Epithelial cell of proximal tubule (primary cell): ENCODE results near the gene DYNC1H1. TPM values are rescaled to one million over a fixed set of nuclear protein-coding genes. Genes with fewer than 3 reads are reported as not detected.
"Not testable (repeated sequence)": the region's sequence is repeated elsewhere in the genome, so short reads cannot be mapped to it uniquely, and the experiment has no call there.

Experiments
- DNase-seq: peaks from one replicate; pipeline ENCODE4 v3.0.0-alpha.2; 2011; ENCODE audit warnings: low read depth
- H3K4me3 ChIP-seq: 2 replicates; pipeline ENCODE4 v1.5.1; 2011; ENCODE audit warnings: low read depth, mild to moderate bottlenecking, low read length
- total RNA-seq: library from RNA; depleted of rRNA; stranded (reverse); fragments of >200 nt; gene quantifications from 2 replicates; pipeline ENCODE4 v1.2.3, GENCODE V29; 2015
- TF ChIP-seq, protein P1 (sequence below): conservative IDR thresholded peaks from 2 replicates; pipeline ENCODE4 v1.5.1; 2012; ENCODE audit warnings: low read depth, mild to moderate bottlenecking, low read length

The DYNC1H1 gene
- total RNA-seq, 1 donor from 2014 or later: 402 TPM

DNA sequence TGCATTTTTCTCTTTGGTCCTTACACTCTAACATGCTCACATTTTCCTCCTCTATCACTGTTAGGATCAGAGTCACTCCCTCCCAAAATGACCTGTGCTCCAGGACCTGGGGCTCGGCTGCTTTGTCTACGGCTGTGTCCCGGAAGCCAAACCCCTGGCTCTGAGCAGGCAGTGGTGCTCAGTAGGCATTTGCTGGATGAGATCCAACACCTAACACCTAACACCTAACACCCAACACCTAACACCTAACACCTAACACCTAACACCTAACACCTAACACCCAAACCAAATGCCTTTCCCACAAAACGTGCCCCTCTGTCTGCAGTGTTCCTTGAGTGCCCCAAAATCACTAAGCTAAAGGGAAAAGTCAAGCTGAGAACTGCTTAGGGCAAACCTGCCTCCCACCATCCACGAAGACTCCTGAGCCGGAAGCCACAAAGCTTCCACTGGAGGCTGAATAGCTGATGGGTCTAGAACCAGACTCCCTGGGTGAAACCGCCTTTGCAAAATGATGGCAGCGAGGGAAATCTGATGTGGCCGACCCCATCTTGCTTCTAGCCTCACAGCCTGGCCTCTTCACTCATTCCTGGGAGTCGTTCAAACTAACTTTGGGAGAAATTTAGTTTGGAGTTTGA, 93.2 kb downstream of the DYNC1H1 start:
- no peak overlapping the region for H3K4me3 ChIP-seq
- TF ChIP-seq, protein P1, sequence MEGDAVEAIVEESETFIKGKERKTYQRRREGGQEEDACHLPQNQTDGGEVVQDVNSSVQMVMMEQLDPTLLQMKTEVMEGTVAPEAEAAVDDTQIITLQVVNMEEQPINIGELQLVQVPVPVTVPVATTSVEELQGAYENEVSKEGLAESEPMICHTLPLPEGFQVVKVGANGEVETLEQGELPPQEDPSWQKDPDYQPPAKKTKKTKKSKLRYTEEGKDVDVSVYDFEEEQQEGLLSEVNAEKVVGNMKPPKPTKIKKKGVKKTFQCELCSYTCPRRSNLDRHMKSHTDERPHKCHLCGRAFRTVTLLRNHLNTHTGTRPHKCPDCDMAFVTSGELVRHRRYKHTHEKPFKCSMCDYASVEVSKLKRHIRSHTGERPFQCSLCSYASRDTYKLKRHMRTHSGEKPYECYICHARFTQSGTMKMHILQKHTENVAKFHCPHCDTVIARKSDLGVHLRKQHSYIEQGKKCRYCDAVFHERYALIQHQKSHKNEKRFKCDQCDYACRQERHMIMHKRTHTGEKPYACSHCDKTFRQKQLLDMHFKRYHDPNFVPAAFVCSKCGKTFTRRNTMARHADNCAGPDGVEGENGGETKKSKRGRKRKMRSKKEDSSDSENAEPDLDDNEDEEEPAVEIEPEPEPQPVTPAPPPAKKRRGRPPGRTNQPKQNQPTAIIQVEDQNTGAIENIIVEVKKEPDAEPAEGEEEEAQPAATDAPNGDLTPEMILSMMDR: no peak
- DNase-seq: no peak

DNA sequence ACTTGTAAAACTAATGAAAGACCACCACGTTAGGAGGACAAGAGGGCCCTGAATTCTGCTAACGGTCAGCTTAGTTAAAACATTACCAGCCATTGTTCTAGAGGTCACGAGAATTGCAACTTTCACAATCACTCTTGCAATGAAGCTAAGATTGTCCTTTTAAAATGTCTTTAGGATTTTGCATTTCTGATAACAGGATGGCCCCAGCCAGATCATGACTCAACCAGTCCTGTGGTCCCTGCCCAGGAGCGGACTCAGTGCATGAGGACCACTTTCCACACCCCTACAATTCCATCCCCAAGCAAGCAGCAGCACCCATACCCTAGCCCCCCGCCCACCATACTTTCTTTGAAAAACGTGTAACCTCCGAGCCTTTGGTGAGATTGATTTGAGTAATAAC, 93.8 kb downstream of the DYNC1H1 start:
- DNase-seq: no peak
- TF ChIP-seq, protein P1: no peak
- H3K4me3 ChIP-seq: no peak overlapping the region

DNA sequence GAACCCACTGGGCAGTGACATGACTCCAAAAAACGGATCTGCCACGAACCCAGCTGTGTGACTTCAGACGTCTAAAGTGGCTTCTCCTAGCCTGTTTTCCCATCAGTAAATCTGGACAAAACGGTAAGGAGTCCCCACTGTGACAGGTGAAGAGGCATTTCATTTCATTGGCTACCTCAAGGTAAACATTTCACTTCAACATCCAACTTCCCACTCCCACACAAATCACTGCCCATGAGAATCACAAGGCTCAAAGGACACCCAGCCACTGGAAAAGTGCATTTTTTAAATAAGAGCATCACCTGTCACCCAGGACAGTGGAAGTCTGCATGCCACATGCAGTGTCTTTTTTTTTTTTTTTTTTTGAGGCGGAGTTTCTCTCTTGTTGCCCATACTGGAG, 94.6 kb downstream of the DYNC1H1 start:
- H3K4me3 ChIP-seq: no peak overlapping the region
- DNase-seq: no peak
- TF ChIP-seq, protein P1: no peak

DNA sequence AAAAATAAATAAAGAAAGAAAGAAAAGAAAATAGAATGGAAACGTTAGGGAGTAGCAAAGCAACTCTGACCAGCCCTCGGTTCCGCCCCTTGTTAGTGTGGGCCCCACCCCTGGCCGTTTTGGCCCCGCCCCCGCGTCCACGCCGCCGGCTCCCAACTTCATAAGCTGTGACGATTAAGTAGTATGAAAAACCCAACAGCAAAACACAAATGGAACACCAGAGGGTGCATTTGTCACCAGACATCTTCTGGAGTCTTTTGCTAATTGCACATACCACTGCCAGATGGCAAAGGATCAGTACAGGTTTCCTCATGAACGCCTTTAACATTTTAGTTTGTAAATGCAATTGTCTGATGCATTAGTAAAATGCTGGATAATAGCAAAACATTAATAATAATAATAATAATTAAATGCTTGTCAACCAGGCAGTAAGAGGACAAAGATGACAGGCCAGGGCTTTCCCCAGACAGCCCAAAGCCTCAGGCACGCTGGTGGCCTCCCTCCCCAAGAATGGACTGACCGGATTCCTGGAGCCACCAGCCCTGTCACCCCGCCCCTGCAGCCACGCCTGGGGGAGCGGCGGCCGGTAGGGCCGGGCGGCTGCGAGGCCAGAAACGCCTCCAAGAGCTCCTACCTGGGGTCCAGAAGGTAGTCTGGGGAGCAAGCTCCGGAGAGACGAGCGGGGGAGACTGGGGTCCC, 98.9 kb downstream of the DYNC1H1 start:
- TF ChIP-seq, protein P1: peak; percentile 66
- DNase-seq: peak; percentile 59
- H3K4me3 ChIP-seq: no peak overlapping the region

DNA sequence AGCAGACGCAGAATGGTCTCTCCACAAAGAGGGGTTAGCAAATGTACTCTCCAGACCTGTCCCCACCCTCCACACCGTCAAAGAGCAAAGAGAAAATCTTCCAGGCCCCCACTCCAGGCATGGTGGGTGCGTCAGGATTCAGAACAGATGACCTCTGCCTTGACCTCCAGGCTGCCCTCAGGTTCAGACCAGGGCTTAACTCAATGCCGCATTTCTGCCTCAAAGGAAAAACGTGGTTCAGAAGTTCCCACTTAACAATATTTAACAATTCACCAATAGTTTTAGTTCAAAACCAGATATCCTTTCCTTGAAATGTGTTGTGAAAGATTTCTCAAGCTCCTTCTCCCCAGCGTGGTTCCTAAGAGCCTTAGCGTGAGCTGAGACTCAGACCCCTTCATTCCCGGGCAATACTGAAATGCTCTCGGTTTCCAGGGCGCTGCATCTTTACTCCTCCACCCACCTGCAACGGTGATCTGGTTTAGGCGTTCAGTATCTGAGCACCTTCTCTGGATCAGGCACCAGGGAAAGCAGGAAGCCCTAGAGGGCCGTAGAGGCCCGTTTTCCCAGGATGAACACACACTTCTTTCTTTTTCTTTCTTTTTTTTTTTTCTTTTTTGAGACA, 99.5 kb downstream of the DYNC1H1 start:
- H3K4me3 ChIP-seq: no peak overlapping the region
- TF ChIP-seq, protein P1: no peak
- DNase-seq: no peak

DNA sequence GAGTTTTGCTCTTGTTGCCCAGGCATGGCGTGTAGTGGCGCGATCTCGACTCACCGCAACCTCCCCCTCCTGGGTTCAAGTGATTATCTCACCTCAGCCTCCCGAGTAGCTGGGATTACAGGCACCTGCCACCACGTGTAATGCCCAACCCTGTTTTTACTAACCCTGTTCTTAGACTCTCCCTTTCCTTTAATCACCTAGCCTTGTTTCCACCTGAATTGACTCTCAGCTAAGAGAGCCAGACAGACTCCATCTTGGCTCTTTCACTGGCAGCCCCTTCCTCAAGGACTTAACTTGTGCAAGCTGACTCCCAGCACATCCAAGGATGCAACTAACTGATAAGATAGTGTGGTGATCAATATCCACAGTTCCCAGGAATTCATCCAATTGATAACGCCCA, 100.2 kb downstream of the DYNC1H1 start:
- H3K4me3 ChIP-seq, DNase-seq: not testable (repeated sequence)

DNA sequence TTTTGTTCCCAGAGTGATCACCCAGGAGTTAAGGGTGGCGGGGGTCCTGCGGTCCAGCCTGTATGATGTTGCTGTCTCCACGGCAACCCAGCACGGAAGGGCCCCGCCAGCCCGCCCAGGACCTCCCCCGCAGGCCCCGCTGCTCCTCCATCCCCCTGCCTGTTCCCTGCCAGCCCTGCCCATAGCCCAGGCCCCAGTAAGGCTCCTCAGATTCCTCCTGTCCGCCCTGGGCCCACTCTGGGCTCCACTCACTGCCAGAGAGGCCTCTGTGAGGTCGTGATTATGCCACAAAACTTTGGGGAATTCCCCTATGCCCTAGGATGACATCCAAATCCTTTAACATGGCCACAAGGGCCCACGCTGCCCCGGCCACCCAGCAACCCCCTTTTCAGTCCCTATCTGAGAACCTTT, 101.7 kb downstream of the DYNC1H1 start:
- TF ChIP-seq, protein P1: no peak
- DNase-seq: no peak

More for the DNA sequence above, 101.7 kb downstream of the DYNC1H1 start:
- H3K4me3 ChIP-seq: no peak overlapping the region
